SIG-M5 treated with dmso at 0.1 percent for 504 hours (cell line): Measurements from ENCODE around the gene LLCFC1.

Experiments used
- DNase-seq: peaks from one replicate; lab custom pipeline; 2025; ENCODE audit not compliant: unreplicated experiment; lab: John Stamatoyannopoulos, UW

Gene LLCFC1

GRCh38 chr7:142910031-142910433 is 29.3 kb upstream of the LLCFC1 start:
- DNase-seq: no peak

GRCh38 chr7:142910481-142910880 is 28.8 kb upstream of the LLCFC1 start:
- peak; percentile 8 for DNase-seq

- no peak for DNase-seq
Observed at GRCh38 chr7:142913051-142913450, 26.2 kb upstream of the LLCFC1 start.

GRCh38 chr7:142913566-142913965 is 25.7 kb upstream of the LLCFC1 start:
- DNase-seq: no peak

GRCh38 chr7:142914121-142914520 is 25.2 kb upstream of the LLCFC1 start:
- DNase-seq: no peak

GRCh38 chr7:142915315-142915714 is 24.0 kb upstream of the LLCFC1 start:
- no peak for DNase-seq

GRCh38 chr7:142916508-142916907 is 22.8 kb upstream of the LLCFC1 start:
- no peak for DNase-seq

GRCh38 chr7:142917447-142917846 is 21.8 kb upstream of the LLCFC1 start:
- DNase-seq: no peak

GRCh38 chr7:142918901-142919300 is 20.4 kb upstream of the LLCFC1 start:
- DNase-seq: no peak

GRCh38 chr7:142919656-142920055 is 19.6 kb upstream of the LLCFC1 start:
- no peak for DNase-seq

- DNase-seq: no peak
Observed at GRCh38 chr7:142923391-142923790, 15.9 kb upstream of the LLCFC1 start.

- DNase-seq: no peak
Observed at GRCh38 chr7:142925413-142925812, 13.9 kb upstream of the LLCFC1 start.

- DNase-seq: peak; percentile 91
Observed at GRCh38 chr7:142927085-142927745, 12.1 kb upstream of the LLCFC1 start.

GRCh38 chr7:142927949-142928348 is 11.3 kb upstream of the LLCFC1 start:
- DNase-seq: no peak

- no peak for DNase-seq
Observed at GRCh38 chr7:142930126-142930730, 9.1 kb upstream of the LLCFC1 start.

- DNase-seq: no peak
Observed at GRCh38 chr7:142932386-142933091, 6.7 kb upstream of the LLCFC1 start.

- DNase-seq: no peak
Observed at GRCh38 chr7:142933092-142933475, 6.2 kb upstream of the LLCFC1 start.

- DNase-seq: no peak
Observed at GRCh38 chr7:142933624-142934023, 5.7 kb upstream of the LLCFC1 start, which contains the start of gene TRPV5. Gene TRPV5, minus strand, starts transcription at chr7:142933746. Its CDS starts 287 bp downstream, at chr7:142933459.

- DNase-seq: no peak
Observed at GRCh38 chr7:142934056-142934455, 5.2 kb upstream of the LLCFC1 start.

GRCh38 chr7:142935941-142936565 is 3.2 kb upstream of the LLCFC1 start:
- DNase-seq: no peak

- DNase-seq: no peak
Observed at GRCh38 chr7:142938611-142939010, 673 bp upstream of the LLCFC1 start.
